GM18505 (cell line): Measurements from ENCODE around the gene LTBP1.
"Not testable (repeated sequence)": the region's sequence is repeated elsewhere in the genome, so short reads cannot be mapped to it uniquely, and the experiment has no call there.

Experiments used
- ATAC-seq: cut with Tn5 transposase; IDR thresholded peaks from one replicate; pipeline ENCODE4 v1.9.1; 2021; ENCODE audit not compliant: unreplicated experiment
- POLR2A ChIP-seq: IDR thresholded peaks from 4 replicates; pipeline ENCODE4 v1.6.1; 2011; ENCODE audit warnings: borderline replicate concordance; ENCODE audit not compliant: insufficient read depth, insufficient read length; ENCODE audit errors: extremely low read depth

LTBP1 gene

DNA sequence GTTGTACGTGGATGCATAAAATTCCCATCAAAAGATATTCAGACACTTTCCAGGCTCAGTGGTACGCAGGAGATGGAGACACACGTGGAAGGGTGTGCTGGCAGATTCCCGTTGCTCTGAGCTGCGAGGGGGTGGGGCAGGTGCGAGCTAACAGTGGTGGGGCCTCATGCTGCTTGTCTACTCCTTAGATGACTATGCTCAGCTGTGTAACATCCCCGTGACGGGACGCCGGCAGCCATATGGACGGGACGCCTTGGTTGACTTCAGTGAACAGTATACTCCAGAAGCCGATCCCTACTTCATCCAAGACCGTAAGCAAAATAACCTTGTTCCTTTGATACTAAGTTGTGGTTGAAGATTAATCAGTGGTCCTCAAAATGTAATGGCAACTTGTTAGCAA, 442.2 kb downstream of the LTBP1 start:
- no peak for ATAC-seq
- TF ChIP-seq POLR2A = no peak

- ATAC-seq = not testable (repeated sequence)
Observed at GRCh38 chr2:33389695-33390094, 442.9 kb downstream of the LTBP1 start.

DNA sequence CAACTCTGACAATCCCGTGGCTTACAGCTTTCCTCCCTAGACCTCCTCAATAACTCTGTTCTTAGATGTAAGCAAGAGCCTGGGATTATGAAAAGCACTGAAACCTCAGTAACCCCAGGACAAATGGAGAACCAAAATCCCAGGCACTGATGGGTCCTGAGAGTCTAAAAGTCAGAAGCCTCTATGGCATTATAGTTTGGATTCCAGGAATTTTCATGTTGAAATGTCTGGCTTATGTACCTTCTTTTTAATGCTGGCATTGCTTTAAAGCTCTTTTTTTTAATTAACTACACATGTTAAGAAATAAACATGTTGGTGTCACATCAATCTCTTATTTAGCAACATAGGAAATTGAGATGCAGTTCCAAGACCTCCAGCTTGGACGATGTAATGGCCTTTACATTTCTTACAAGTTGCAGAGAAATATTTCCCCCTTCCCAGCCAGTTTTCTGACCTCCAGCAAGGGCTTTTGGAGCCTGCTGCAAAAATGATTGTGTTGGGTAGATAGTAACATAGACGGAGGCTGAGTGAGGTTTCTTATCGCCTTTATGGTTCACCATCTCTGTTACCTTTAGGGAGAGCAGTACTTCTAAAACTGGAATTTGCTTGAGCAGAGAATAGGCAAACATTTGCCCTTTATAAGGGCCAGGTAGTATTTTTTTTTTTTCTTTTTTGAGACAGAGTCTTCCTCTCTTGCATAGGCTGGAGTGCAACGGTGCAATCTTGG, 444.9 kb downstream of the LTBP1 start:
- TF ChIP-seq POLR2A = no peak
- ATAC-seq = no peak

DNA sequence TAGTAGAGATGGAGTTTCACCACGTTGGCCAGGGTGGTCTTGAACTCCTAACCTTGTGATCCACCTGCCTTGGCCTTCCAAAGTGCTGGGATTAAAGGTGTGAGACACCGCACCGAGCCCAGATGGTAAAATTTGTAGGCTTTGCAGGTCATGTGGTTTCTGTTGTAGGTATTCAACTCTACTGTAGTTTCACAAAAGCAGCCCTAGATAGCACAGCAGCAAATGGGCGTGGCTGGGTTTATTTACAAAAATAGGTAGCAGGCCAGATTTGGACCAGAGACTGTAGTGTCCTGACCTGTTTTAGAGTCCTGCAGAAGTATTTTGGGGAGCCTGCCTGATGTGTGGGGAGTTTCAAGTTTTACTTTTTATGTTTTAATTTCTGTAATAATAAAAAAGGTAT, 445.6 kb downstream of the LTBP1 start:
- no peak for TF ChIP-seq POLR2A
- no peak for ATAC-seq

DNA sequence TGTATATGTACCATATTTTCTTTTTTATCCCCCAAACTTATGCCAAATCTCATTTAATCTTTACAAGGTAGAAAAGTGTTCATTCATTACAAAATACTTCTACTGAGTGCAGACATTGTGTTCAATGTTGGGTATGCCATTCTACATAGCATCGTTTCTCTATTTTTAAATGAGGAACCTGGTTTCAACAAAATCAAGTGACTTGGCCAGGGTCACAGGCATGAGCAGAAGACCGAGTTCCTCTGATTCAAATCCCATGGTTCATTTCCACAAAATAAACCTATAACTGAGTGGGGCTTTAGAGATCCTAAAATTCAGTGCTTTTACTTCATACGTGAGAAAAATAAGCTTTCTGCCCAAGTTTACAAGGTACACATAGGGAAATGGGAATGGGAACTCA, 448.3 kb downstream of the LTBP1 start:
- ATAC-seq = no peak
- no peak for TF ChIP-seq POLR2A

GRCh38 chr2:33395655-33396249, 449.0 kb downstream of the LTBP1 start:
- ATAC-seq = no peak
- no peak for TF ChIP-seq POLR2A

DNA sequence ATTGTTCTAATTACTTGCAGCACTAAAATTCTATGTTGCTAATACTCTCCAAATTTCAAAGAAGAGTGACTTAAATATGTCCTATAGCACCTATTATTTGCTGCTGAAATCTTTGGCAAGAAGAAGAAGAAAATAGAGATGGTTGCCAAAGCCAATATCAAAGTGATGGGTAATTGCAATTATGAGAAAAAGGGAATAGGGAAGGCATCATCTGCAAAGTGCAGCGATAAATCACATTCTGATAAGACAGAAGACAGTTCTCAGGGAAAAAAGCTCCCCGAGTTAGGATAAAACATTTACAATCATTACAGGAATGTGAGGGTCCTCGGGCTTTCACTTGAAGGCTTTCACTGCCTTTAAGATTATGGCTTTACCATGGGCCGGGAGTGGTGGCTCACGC, 457.6 kb downstream of the LTBP1 start:
- no peak for ATAC-seq
- no peak for TF ChIP-seq POLR2A

- TF ChIP-seq POLR2A = no peak
- no peak for ATAC-seq
Observed at GRCh38 chr2:33406622-33407021, 459.9 kb downstream of the LTBP1 start.

DNA sequence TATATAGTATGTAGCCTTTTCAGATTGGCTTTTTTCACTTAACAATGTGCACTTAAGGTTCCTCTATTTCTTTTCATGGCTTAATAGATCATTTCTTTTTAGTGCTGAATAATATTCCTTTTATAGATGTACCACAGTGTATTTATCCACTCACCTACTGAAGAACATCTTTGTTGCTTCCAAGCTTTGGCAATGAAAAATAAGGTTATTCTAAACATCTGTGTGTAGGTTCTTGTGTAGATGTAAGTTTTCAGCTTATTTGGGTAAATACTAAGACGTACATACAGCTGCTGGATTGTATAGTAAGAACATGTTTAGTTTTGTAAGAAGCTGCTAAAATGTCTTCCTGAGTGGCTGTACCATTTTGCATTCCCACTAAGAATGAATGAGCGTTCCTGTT, 461.4 kb downstream of the LTBP1 start:
- no peak for ATAC-seq
- no peak for TF ChIP-seq POLR2A

GRCh38 chr2:33409417-33409955, 462.7 kb downstream of the LTBP1 start:
- TF ChIP-seq POLR2A = no peak
- ATAC-seq = no peak

GRCh38 chr2:33411765-33412164, 465.0 kb downstream of the LTBP1 start:
- no peak for ATAC-seq
- no peak for TF ChIP-seq POLR2A

DNA sequence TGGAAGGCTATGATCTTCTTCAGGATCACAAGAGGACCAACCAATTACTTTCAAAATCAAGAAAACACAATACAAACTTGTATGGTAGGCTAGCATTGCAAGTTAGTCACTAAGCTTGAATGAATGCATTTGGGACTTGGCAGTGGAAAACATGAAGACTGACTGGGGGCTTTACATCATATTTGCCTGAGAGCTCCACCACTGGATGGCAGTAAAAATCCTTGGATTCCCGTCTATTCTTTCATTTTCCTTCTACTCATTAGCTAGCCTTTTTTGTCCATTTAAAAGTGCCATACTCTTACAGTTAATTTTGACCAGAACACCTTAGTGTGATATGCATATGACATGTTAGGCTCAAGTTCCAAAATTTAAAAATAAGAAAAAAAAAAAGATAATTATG, 466.2 kb downstream of the LTBP1 start:
- TF ChIP-seq POLR2A = no peak

GRCh38 chr2:33419581-33420200, 472.9 kb downstream of the LTBP1 start:
- no peak for ATAC-seq
- no peak for TF ChIP-seq POLR2A

More for the DNA sequence above, 466.2 kb downstream of the LTBP1 start:
- no peak for ATAC-seq

GRCh38 chr2:33420726-33421125, 474.0 kb downstream of the LTBP1 start:
- TF ChIP-seq POLR2A = no peak
- no peak for ATAC-seq

DNA sequence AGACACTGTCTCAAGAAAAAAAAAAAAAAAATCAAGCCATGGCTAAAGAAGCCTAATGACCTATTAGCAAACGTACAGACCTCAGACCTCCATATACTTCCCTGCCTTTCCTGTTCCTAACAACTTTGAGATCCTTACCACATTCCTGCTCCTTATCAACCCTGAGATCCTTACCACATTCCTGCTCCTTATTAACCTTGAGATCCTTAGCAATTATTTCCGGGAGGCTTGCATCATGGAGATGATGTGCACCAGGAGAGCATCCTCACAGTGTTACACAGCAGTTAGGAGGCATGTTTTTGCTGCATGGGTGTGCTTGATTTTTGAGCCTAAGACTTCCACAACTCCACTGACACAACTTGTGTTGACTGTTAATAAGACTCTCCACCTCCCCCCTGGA, 475.1 kb downstream of the LTBP1 start:
- ATAC-seq = no peak
- TF ChIP-seq POLR2A = no peak

DNA sequence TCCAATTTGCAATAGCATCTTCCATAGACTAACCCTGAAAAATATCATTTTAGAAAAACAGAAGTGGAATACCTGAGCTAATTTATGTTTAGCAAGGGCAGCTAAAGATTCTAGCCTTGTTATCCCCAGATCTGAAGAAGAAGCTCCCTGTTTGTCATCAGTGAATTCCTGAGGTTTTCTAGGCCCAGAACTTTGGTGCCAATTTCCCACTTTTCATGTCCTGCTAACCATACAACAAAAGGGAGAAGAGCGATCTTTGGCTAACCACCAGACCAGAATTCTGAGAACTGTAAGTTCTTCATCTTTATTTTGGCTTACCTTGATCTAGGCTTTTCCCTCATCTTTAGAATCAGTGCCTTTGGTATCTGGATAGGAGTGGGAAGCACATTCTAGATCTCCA, 478.4 kb downstream of the LTBP1 start:
- ATAC-seq = no peak

More for the DNA sequence above, 478.4 kb downstream of the LTBP1 start:
- TF ChIP-seq POLR2A = no peak
